GM12878 (cell line): ENCODE results near the gene CCDC201.

Source experiments
- EP300 ChIP-seq, 2 experiments: fragments of 150-350 bp in 1 of 2; IDR thresholded peaks; 2 replicates each; pipeline ENCODE4 v1.6.1; 2011 to 2012; ENCODE audit warnings: low read depth in 2 of 2, low read length in 2 of 2, borderline replicate concordance in 1 of 2, improper control_type of control experiment in 1 of 2, inconsistent platforms in 1 of 2; ENCODE audit not compliant: control insufficient read depth in 1 of 2
- HDAC2 ChIP-seq: fragments of 200-600 bp; sonication (generic); IDR thresholded peaks from 2 replicates; pipeline ENCODE4 v1.6.1; 2017
- JUND ChIP-seq: IDR thresholded peaks from 2 replicates; pipeline ENCODE4 v1.6.1; 2012; ENCODE audit warnings: low read depth, mild to moderate bottlenecking, low read length, improper control_type of control experiment, moderate library complexity
- POLR2A ChIP-seq: IDR thresholded peaks from 2 replicates; pipeline ENCODE4 v1.6.1; 2011; ENCODE audit warnings: low read depth, mild to moderate bottlenecking, low read length
- ZNF207 ChIP-seq: fragments of 450-650 bp; IDR thresholded peaks from 2 replicates; pipeline ENCODE4 v1.6.1; 2014; ENCODE audit warnings: antibody characterized with exemption, mild to moderate bottlenecking, borderline replicate concordance
- TF ChIP-seq, protein P1 (sequence below): fragments of 450-650 bp; IDR thresholded peaks from 2 replicates; pipeline ENCODE4 v1.6.1; 2017; ENCODE audit warnings: mild to moderate bottlenecking
- TF ChIP-seq, protein P2 (sequence below), 3 experiments: IDR thresholded peaks in 2 of 3; conservative IDR thresholded peaks in 1 of 3; 2 replicates each; pipeline ENCODE4 v1.5.1; 2011; ENCODE audit warnings: low read depth in 3 of 3, low read length in 3 of 3, mild to moderate bottlenecking in 3 of 3, control low read depth in 2 of 3, moderate library complexity in 2 of 3, inconsistent platforms in 1 of 3, mixed read lengths in 1 of 3; ENCODE audit not compliant: control insufficient read depth in 2 of 3, insufficient read depth in 1 of 3; ENCODE audit errors: extremely low read depth in 1 of 3

DNA sequence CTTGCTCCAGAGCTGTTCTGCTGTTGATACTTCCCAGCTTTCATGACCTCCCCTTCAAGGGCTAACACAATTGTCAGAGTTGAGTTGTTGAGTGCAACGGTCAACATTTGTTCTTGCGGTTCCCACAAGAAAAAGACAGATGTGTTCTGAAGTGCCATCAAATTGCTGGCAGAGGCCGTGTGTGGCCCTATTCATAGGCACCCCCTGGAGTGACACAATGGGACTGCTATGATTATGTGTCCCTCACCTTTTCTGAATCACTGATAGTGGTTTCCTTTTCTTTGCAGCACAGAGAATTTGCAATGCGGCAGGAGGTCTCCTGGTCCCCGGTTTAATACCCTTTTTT, 9.6 kb upstream of the CCDC201 start:
- TF ChIP-seq, protein P1, sequence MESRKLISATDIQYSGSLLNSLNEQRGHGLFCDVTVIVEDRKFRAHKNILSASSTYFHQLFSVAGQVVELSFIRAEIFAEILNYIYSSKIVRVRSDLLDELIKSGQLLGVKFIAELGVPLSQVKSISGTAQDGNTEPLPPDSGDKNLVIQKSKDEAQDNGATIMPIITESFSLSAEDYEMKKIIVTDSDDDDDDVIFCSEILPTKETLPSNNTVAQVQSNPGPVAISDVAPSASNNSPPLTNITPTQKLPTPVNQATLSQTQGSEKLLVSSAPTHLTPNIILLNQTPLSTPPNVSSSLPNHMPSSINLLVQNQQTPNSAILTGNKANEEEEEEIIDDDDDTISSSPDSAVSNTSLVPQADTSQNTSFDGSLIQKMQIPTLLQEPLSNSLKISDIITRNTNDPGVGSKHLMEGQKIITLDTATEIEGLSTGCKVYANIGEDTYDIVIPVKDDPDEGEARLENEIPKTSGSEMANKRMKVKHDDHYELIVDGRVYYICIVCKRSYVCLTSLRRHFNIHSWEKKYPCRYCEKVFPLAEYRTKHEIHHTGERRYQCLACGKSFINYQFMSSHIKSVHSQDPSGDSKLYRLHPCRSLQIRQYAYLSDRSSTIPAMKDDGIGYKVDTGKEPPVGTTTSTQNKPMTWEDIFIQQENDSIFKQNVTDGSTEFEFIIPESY: no peak
- TF ChIP-seq POLR2A (no peak), EP300 (IDR thresholded peaks at IDR 0.05; ENCODE audit: borderline replicate concordance in 1 of 2, control insufficient read depth in 1 of 2, low read depth in 2 of 2, low read length in 2 of 2) (no peak), JUND (no peak), ZNF207 (no peak), HDAC2 (no peak)
- TF ChIP-seq, protein P2, sequence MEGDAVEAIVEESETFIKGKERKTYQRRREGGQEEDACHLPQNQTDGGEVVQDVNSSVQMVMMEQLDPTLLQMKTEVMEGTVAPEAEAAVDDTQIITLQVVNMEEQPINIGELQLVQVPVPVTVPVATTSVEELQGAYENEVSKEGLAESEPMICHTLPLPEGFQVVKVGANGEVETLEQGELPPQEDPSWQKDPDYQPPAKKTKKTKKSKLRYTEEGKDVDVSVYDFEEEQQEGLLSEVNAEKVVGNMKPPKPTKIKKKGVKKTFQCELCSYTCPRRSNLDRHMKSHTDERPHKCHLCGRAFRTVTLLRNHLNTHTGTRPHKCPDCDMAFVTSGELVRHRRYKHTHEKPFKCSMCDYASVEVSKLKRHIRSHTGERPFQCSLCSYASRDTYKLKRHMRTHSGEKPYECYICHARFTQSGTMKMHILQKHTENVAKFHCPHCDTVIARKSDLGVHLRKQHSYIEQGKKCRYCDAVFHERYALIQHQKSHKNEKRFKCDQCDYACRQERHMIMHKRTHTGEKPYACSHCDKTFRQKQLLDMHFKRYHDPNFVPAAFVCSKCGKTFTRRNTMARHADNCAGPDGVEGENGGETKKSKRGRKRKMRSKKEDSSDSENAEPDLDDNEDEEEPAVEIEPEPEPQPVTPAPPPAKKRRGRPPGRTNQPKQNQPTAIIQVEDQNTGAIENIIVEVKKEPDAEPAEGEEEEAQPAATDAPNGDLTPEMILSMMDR (IDR thresholded peaks at IDR 0.05 in 2 of 3, conservative IDR thresholded peaks at IDR 0.05 in 1 of 3; ENCODE audit: control insufficient read depth in 2 of 3, extremely low read depth in 1 of 3, insufficient read depth in 1 of 3, low read depth in 3 of 3, low read length in 3 of 3): no peak
